HCT116 (cell line): ENCODE results near the gene KRT14. TPM values are rescaled to one million over a fixed set of nuclear protein-coding genes. Genes with fewer than 3 reads are reported as not detected.
"Not testable (repeated sequence)": the region's sequence is repeated elsewhere in the genome, so short reads cannot be mapped to it uniquely, and the experiment has no call there.

ENCODE experiments used
- ATAC-seq: fragments of 200-7000 bp; cut with Tn5 transposase; 2 replicates; pipeline ENCODE4 v1.9.1; 2020; ENCODE audit warnings: mild to moderate bottlenecking, moderate library complexity
- BruUV-seq: library from RNA; stranded (reverse); fragments of 400-500 nt; replicated peaks from 2 replicates; lab custom pipeline; 2021; lab: Mats Ljungman, UMichigan
- CTCF ChIA-PET: fragments of 300-600 bp; sonication (Branson Sonifier 250); formaldehyde crosslinking; loops from one replicate; lab custom pipeline; 2021; ENCODE audit warnings: antibody characterized with exemption; lab: Charles Lee
- POLR2A ChIA-PET: fragments of 300-600, 350-600 bp; sonication (Branson Sonifier 250); formaldehyde crosslinking; loops from one replicate; lab custom pipeline; 2021; ENCODE audit warnings: antibody characterized with exemption; lab: Charles Lee
- RAD21 ChIA-PET, 2 experiments: fragments of 300-600 bp; sonication (Branson Sonifier 250); formaldehyde crosslinking; loops; one replicate each; lab custom pipeline; 2023; ENCODE audit warnings: low total read pairs in 2 of 2; ENCODE audit not compliant: uncharacterized antibody in 2 of 2, unreplicated experiment in 2 of 2, low non-redundant PET in 1 of 2; lab: Charles Lee
- DNase-seq: peaks from one replicate; pipeline ENCODE4 v3.0.0-alpha.2; 2010; ENCODE audit warnings: low read depth, low spot score
- H2AFZ ChIP-seq: fragments of 200-600 bp; shearing (Covaris generic), sonication (generic); 2 replicates; pipeline ENCODE4 v1.6.1; 2017; ENCODE audit warnings: low read depth, mixed run types, mixed read lengths, antibody characterized with exemption, low read length; ENCODE audit not compliant: poor library complexity, severe bottlenecking
- H3K27ac ChIP-seq: 2 replicates; pipeline ENCODE4 v1.5.1; 2012; ENCODE audit warnings: low read depth, low read length
- H3K27me3 ChIP-seq: fragments of 200-600 bp; sonication (generic); 2 replicates; pipeline ENCODE4 v1.6.1; 2016; ENCODE audit warnings: mixed run types, low read length, mixed read lengths; ENCODE audit not compliant: insufficient read depth
- H3K36me3 ChIP-seq, 2 experiments: fragments of 200-500 bp in 1 of 2; fragments of 200-600 bp in 1 of 2; sonication (Bioruptor generic) in 1 of 2; sonication (generic) in 1 of 2; 2 replicates each; pipeline versions ENCODE4 v1.5.1 to v1.6.1; 2014 to 2016; ENCODE audit warnings: low read length in 2 of 2, inconsistent platforms in 1 of 2, mixed read lengths in 1 of 2, mixed run types in 1 of 2; ENCODE audit not compliant: insufficient read depth in 2 of 2, control insufficient read depth in 1 of 2
- H3K4me1 ChIP-seq, 2 experiments: fragments of 200-600 bp in 1 of 2; sonication (generic) in 1 of 2; 2 replicates each; pipeline versions ENCODE4 v1.5.1 to v1.6.1; 2012 to 2017; ENCODE audit warnings: low read length in 2 of 2, inconsistent platforms in 1 of 2, mild to moderate bottlenecking in 1 of 2, mixed read lengths in 1 of 2, mixed run types in 1 of 2, moderate library complexity in 1 of 2; ENCODE audit not compliant: insufficient read depth in 2 of 2, control insufficient read depth in 1 of 2
- H3K4me2 ChIP-seq: fragments of 200-600 bp; sonication (generic); 2 replicates; pipeline ENCODE4 v1.6.1; 2017; ENCODE audit warnings: mixed run types, low read length, mixed read lengths
- H3K4me3 ChIP-seq, 2 experiments: fragments of 200-600 bp in 1 of 2; sonication (generic) in 1 of 2; replicated peaks in 1 of 2; 2 replicates each; pipeline ENCODE4 v1.5.1; 2011 to 2016; ENCODE audit warnings: low read length in 2 of 2, control low read depth in 1 of 2, low read depth in 1 of 2, mild to moderate bottlenecking in 1 of 2, mixed read lengths in 1 of 2, mixed run types in 1 of 2
- H3K79me2 ChIP-seq: fragments of 200-600 bp; sonication (generic); 2 replicates; pipeline ENCODE4 v1.6.1; 2017; ENCODE audit warnings: mild to moderate bottlenecking, mixed run types, low read length, moderate library complexity, mixed read lengths; ENCODE audit not compliant: insufficient read depth
- H3K9ac ChIP-seq: fragments of 200-600 bp; sonication (generic); 2 replicates; pipeline ENCODE4 v1.6.1; 2016; ENCODE audit warnings: low read length, mixed read lengths
- H3K9me2 ChIP-seq: fragments of 200-600 bp; sonication (generic), shearing (Covaris generic); 2 replicates; pipeline ENCODE4 v1.6.1; 2017; ENCODE audit warnings: mixed run types, mild to moderate bottlenecking, moderate library complexity; ENCODE audit not compliant: insufficient read depth
- H3K9me3 ChIP-seq, 2 experiments: fragments of 200-500 bp in 1 of 2; fragments of 200-600 bp in 1 of 2; sonication (Bioruptor generic) in 1 of 2; sonication (generic) in 1 of 2; 2 replicates each; pipeline ENCODE4 v1.6.1; 2014 to 2017; ENCODE audit warnings: low read length in 2 of 2, mixed read lengths in 2 of 2, inconsistent platforms in 1 of 2, low read depth in 1 of 2, mild to moderate bottlenecking in 1 of 2, mixed run types in 1 of 2, moderate library complexity in 1 of 2; ENCODE audit not compliant: control insufficient read depth in 1 of 2, insufficient read depth in 1 of 2
- H4K20me1 ChIP-seq: fragments of 200-600 bp; sonication (generic), shearing (Covaris generic); 2 replicates; pipeline ENCODE4 v1.6.1; 2017; ENCODE audit warnings: mixed run types, mild to moderate bottlenecking, moderate library complexity; ENCODE audit not compliant: insufficient read depth
- ATF3 ChIP-seq: IDR thresholded peaks from 2 replicates; pipeline ENCODE4 v1.6.1; 2012
- CBX3 ChIP-seq: IDR thresholded peaks from 2 replicates; pipeline ENCODE4 v1.6.1; 2012; ENCODE audit warnings: low read depth
- EZH2 ChIP-seq: fragments of 200-600 bp; sonication (generic); IDR thresholded peaks from 2 replicates; pipeline ENCODE4 v1.6.1; 2017; ENCODE audit warnings: antibody characterized with exemption, mixed run types
- EZH2phosphoT487 ChIP-seq: fragments of 200-600 bp; IDR thresholded peaks from 2 replicates; pipeline ENCODE4 v1.6.1; 2018; ENCODE audit warnings: antibody characterized with exemption, borderline replicate concordance
- FOSL1 ChIP-seq: IDR thresholded peaks from 2 replicates; pipeline ENCODE4 v1.6.1; 2012; ENCODE audit warnings: low read depth
- JUND ChIP-seq: IDR thresholded peaks from 2 replicates; pipeline ENCODE4 v1.6.1; 2012
- POLR2A ChIP-seq: IDR thresholded peaks from 2 replicates; pipeline ENCODE4 v1.7.0; 2011; ENCODE audit warnings: borderline replicate concordance; ENCODE audit not compliant: insufficient read depth, insufficient read length; ENCODE audit errors: extremely low read depth
- SIN3A ChIP-seq: IDR thresholded peaks from 2 replicates; pipeline ENCODE4 v1.6.1; 2012; ENCODE audit warnings: low read depth
- YY1 ChIP-seq: IDR thresholded peaks from 2 replicates; pipeline ENCODE4 v1.6.1; 2011; ENCODE audit warnings: low read length, low read depth, moderate library complexity, mild to moderate bottlenecking; ENCODE audit not compliant: insufficient replicate concordance; ENCODE audit errors: extremely low read depth
- ZNF274 ChIP-seq: fragments of 200-500 bp; sonication (Bioruptor generic); IDR thresholded peaks from 2 replicates; pipeline ENCODE4 v1.6.1; 2014; ENCODE audit warnings: mild to moderate bottlenecking, low read depth, low read length, inconsistent platforms
- intact Hi-C: fragments of 100-400 bp; cut with micrococcal nuclease; formaldehyde crosslinking; loops from 2 replicates; pipeline ENCODE4 v1.10.0; 2022
- total RNA-seq: library from RNA; stranded (reverse); gene quantifications from one replicate; pipeline ENCODE4 v1.2.1, GENCODE V29; 2021; ENCODE audit not compliant: unreplicated experiment
- TF ChIP-seq, protein P1 (sequence below), 3 experiments: fragments of 200-600 bp in 1 of 3; sonication (generic) in 1 of 3; IDR thresholded peaks in 2 of 3; conservative IDR thresholded peaks in 1 of 3; 2 replicates each; pipeline ENCODE4 v1.5.1; 2012 to 2017; ENCODE audit warnings: low read depth in 2 of 3, low read length in 2 of 3, antibody characterized with exemption in 1 of 3, borderline replicate concordance in 1 of 3, control low read depth in 1 of 3, mild to moderate bottlenecking in 1 of 3, mixed read lengths in 1 of 3, mixed run types in 1 of 3, moderate library complexity in 1 of 3; ENCODE audit not compliant: insufficient read depth in 1 of 3

The KRT14 gene
- total RNA-seq, 1 experiment from 2014 or later = not detected

- H3K36me3 ChIP-seq, BruUV-seq, H3K79me2 ChIP-seq, CTCF ChIA-PET, H4K20me1 ChIP-seq, H3K27me3 ChIP-seq, H3K9me3 ChIP-seq, intact Hi-C loops: not testable (repeated sequence)
- peak; percentile 91 for ATAC-seq
- peak within 1 kb of the TSS; percentile 24; the same call in 1 of the 2 replicates for H3K9ac ChIP-seq
- TF ChIP-seq FOSL1 = peak; percentile 43
- TF ChIP-seq, all 23 proteins: peak for 1; not testable (repeated sequence) for 22
- H3K27ac ChIP-seq = 0 out of 2 replicates have a peak within 1 kb of the TSS, but pooled peaks have one; percentile 16
- peak; percentile 32 for DNase-seq
- peak within 1 kb of the TSS; percentile 76 for H2AFZ ChIP-seq
- POLR2A ChIA-PET, H3K9me2 ChIP-seq, RAD21 ChIA-PET: not testable (repeated sequence)
- H3K4me3 ChIP-seq = peak within 1 kb of the TSS in 1 of 2 experiments; percentile 28; a peak in 1 of 4 replicates
- peaks cover 2 to 18% of the 10 kb centered on the region in 2 experiments; a peak in 3 of 4 replicates for H3K4me1 ChIP-seq
- H3K4me2 ChIP-seq = peak within 1 kb of the TSS; percentile 67
These were observed 25.9 kb upstream of the KRT14 start, which contains the start of gene KRT16 for GRCh38 chr17:41612376-41613160. TSS of gene KRT16 (minus strand) at chr17:41612767. CDS start at chr17:41612688, 79 bp downstream.

DNA sequence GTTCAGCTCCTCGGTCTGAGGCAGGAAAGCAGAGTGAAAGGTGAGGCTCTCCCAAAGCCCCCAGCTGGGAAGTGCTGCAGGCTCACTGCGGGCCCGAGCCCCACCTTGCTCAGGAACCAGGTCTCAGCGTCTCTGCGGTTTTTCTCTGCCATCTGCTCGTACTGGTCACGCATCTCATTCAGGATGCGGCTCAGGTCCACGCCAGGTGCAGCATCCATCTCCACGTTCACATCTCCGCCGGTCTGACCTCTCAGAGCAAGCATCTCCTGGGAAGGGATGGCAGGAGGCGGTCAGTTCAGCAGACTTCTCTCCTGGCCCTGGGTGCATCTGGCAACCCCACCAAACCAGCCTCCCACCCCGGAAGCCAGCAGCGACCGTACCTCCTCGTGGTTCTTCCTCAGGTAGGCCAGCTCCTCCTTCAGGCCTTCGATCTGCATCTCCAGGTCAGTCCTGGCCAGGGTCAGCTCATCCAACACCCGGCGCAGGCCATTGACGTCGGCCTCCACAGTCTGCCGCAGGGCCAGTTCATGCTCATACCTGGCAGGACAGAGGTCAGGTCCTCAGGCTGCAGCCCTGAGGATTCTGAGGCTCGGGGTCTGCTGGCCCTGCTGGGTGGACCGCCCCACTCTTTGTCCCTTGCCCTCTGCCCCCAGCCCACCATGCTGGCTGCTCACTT lies 24.4 kb upstream of the KRT14 start:
- H3K4me3 ChIP-seq = no peak overlapping the region
- H3K36me3 ChIP-seq = no peaks in the 10 kb centered on the region
- H3K79me2 ChIP-seq = no peaks in the 10 kb centered on the region
- H3K9me2 ChIP-seq = no peaks in the 10 kb centered on the region
- H4K20me1 ChIP-seq = no peaks in the 10 kb centered on the region
- BruUV-seq = no TSS peak
- no peak overlapping the region for H3K4me2 ChIP-seq
- no peaks in the 10 kb centered on the region for H3K27me3 ChIP-seq
- H3K9me3 ChIP-seq = no peaks in the 10 kb centered on the region; a peak in 1 of 4 replicates
- no peak for ATAC-seq
- RAD21 ChIA-PET = no interaction called here
- H2AFZ ChIP-seq = no peak overlapping the region
- H3K27ac ChIP-seq = no peak overlapping the region
- TF ChIP-seq ZNF274 = no peak
- no peak for TF ChIP-seq CBX3
- TF ChIP-seq SIN3A = no peak
- TF ChIP-seq, protein P1, sequence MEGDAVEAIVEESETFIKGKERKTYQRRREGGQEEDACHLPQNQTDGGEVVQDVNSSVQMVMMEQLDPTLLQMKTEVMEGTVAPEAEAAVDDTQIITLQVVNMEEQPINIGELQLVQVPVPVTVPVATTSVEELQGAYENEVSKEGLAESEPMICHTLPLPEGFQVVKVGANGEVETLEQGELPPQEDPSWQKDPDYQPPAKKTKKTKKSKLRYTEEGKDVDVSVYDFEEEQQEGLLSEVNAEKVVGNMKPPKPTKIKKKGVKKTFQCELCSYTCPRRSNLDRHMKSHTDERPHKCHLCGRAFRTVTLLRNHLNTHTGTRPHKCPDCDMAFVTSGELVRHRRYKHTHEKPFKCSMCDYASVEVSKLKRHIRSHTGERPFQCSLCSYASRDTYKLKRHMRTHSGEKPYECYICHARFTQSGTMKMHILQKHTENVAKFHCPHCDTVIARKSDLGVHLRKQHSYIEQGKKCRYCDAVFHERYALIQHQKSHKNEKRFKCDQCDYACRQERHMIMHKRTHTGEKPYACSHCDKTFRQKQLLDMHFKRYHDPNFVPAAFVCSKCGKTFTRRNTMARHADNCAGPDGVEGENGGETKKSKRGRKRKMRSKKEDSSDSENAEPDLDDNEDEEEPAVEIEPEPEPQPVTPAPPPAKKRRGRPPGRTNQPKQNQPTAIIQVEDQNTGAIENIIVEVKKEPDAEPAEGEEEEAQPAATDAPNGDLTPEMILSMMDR (IDR thresholded peaks at IDR 0.05 in 2 of 3, conservative IDR thresholded peaks at IDR 0.05 in 1 of 3; ENCODE audit: borderline replicate concordance in 1 of 3, insufficient read depth in 1 of 3, low read depth in 2 of 3, low read length in 2 of 3) = no peak
- no peak for TF ChIP-seq JUND
- no peak for TF ChIP-seq EZH2
- no peak for TF ChIP-seq ATF3
- no peak for TF ChIP-seq POLR2A
- TF ChIP-seq EZH2phosphoT487 = no peak
- no peak for TF ChIP-seq YY1
- TF ChIP-seq, all 23 proteins: peak for 0
- POLR2A ChIA-PET = no interaction called here
- no peak for DNase-seq
- H3K9ac ChIP-seq = no peak overlapping the region
- CTCF ChIA-PET = interaction anchor here (2.2 kb wide), 1 partner anchor 37 kb away, joined by 6 read pairs; no protein-coding TSS in a partner anchor
- peaks cover 2 to 18% of the 10 kb centered on the region in 2 experiments; a peak in 3 of 4 replicates for H3K4me1 ChIP-seq
- intact Hi-C loops = no loop called here
